SKM-1 (cell line): ENCODE measurements around the gene CXCL5.
"Not testable (repeated sequence)": the region's sequence is repeated elsewhere in the genome, so short reads cannot be mapped to it uniquely, and the experiment has no call there.

ENCODE experiments used
- DNase-seq: peaks from one replicate; lab custom pipeline; 2025; ENCODE audit not compliant: unreplicated experiment; lab: John Stamatoyannopoulos, UW

Gene CXCL5

GRCh38 chr4:73974352-73974751 is 24.1 kb downstream of the CXCL5 start:
- DNase-seq = no peak

DNA sequence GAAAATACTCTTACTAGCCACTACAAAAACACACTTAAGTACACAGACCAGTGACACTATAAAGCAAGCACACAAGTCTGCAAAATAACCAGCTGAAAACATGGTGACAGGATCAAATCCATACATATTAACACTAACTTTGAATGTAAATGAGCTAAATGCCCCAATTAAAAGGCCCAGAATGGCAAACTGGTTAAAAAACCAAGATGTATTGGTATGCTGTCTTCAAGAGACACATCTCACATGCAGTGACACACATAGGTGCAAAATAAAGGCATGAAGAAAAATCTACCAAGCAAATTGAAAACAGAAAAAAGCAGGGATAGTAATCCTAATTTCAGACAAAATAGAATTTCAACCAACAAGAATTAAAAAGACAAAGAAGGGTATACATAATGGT is 27.5 kb downstream of the CXCL5 start:
- DNase-seq = no peak

GRCh38 chr4:73970011-73970410 is 28.5 kb downstream of the CXCL5 start:
- DNase-seq = no peak

DNA sequence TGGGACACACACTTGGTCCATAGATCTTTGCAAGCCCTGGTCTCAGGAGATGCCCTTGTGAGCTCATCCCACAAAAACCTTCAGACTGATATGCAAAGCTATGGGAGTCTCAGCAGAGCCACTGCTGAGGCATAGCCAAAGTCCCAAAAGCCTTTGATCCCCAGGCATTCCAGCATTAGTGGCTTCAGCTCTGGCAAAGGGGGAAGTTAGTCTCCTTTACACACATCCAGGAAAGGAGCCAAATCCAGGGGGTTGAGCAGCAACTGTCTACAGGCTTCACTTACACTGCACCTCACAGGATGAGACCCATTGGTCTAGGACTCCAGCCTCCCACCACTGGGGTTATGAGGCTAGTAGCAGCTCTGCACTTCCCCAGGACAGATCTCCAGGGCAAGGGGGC is 30.6 kb downstream of the CXCL5 start:
- no peak for DNase-seq

DNA sequence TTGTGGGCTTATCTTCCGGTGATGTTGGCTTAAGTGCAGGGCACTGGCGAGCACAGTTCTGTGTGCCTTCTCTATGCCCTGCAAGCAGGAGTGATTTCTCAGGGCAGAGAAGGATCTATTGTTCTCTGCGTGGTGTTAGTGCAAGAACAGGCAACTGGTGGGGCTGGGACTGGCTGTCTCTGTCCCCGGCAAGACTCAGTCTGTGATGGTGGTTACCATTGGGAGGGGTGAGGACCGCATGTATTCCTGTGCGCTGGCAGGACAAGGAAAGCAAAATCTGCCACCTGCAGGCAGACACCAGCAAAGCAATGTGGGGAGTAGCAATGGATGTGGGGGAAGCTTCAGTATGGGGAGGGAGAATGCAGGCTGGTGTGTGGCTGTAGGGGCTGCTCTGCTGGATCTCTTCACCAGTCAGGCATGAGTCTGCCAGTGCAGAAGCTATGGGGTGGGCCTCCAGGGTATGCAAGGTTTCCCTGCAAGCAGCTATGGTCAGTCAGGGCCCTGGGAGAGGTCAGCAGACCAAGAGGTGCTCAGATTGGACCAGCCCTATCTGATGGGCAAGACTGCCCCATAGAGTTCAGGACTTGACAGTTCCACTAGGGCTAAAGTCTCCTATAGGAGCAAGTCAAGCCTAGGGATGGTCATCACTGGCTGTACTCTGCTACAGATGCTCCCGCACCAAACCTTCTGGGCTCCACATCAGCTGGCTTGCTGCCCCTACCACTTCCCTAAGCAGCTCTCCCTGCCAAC is 33.4 kb downstream of the CXCL5 start:
- no peak for DNase-seq

DNA sequence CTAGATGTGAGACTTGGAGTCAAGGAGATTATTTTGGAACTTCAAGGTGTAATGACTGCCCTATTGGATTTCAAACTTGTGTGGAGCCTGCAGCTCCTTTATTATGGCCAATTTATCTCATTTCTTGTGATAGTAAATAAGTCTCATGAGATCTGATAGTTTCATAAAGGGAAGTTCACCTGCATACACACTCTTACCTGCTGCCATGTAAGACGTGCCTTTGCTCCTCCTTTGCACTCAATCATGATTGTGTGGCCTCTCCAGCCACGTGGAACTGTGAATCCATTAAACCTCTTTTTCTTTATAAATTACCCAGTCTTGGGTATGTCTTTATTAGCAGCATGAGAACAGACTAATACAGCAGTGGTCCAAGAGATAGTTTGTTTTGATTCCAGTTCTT is 35.8 kb downstream of the CXCL5 start:
- DNase-seq = no peak

DNA sequence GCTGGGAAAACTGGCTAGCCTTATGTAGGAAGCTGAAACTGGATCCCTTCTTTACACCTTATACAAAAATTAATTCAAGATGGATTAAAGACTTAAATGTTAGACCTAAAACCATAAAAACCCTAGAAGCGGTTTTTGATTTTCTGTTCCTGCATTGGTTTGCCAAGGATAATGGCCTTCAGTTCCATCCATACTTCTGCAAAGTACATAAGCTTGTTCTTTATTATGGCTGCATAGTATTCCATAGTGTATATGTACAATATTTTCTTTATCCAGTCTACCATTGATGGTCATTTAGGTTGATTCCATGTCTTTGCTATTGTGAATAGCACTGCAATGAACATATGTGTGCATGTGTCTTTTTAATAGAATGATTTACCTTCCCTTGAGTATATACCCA is 39.4 kb downstream of the CXCL5 start:
- not testable (repeated sequence) for DNase-seq

DNA sequence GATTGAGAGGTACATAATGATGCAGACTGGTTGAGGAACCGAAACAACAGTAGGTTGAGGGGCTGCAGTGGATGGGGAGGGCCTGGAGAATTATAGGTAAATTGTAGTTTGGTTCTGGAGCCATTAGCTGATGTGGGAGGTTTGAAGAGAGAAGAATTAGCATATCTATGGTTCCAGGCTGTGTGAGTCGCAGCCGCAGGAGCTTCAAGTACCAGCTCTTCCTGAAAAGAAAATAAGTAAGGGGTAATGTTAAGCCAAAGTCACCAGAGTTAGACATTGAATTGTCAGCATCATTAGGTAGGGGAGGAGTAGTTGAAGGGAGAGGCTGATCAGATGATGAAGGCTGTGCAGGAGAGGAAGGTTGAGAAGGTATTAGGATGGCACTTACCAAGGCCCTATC is 46.1 kb downstream of the CXCL5 start:
- no peak for DNase-seq

GRCh38 chr4:73950376-73950920 is 48.0 kb downstream of the CXCL5 start:
- not testable (repeated sequence) for DNase-seq

- no peak for DNase-seq
Observed at GRCh38 chr4:73948990-73949706, 49.3 kb downstream of the CXCL5 start.

DNA sequence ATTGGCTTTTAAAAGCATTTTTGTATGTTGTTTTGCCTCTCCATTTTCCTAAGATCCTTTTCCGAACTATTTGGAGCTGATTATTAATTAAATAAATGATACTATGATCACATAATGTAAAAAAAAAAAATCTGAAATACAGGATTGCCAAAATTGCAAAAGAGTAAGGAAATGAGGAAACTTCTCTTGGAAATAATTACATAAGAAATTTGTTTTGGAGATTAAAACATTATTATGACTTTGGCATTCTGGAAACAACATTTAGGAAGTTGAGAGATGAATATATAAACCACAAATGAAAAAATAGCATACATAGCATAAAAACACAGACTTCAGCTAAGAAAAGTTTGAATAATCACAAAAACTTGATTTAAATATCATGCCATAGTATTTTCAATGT is 50.2 kb downstream of the CXCL5 start:
- no peak for DNase-seq

- DNase-seq = no peak
Observed at GRCh38 chr4:73947239-73947985, 51.1 kb downstream of the CXCL5 start.

DNA sequence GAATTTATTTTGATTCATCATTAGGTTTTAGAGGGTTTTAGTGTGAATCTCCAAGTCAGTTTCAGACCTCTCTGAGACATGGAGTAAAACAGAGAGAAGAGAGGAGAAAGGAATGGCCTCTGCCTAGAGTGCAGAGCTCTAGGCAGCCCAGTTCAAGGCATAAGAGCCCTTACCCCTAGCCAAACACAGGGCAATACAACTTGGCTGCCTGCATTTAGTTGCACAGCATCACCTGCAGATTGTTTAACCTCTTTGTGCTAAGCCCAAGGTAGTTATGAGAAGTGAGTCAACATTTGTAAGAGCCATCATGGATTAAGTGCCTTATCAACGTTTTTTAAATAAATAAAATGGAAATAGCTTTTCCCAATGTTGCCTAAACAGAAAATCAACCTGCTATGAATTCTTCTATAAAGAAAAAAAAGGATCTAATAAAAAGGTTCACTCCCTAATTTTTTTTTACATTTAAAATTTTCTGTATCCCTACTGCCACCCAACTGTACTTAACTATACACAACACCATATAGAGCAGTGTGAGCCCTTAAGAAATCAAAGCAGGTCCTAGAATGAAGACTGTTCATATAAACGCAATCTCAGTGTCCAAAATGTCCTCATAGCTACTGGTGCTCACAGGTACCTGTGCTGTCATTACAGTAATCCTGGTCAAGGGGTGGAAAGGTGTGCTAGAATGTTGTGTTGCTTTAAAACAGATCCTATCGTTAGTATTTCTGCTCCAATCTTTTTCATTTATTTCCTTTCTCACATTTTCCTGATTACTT is 52.6 kb downstream of the CXCL5 start:
- no peak for DNase-seq
